ENCODE results near the gene NRN1L. TPM values are rescaled to one million over a fixed set of nuclear protein-coding genes. Genes with fewer than 3 reads are reported as not detected.

NRN1L gene
- total and polyA plus RNA-seq, 2 donors from 2014 or later: 1.1 to 1.2 TPM

- TF ChIP-seq CTCF (IDR thresholded peaks at IDR 0.05; ENCODE audit: borderline replicate concordance, extremely low read depth, insufficient read depth): no peak
- Histone ChIP-seq H3K9ac (ENCODE audit: low read length in 3 of 3) (no peak overlapping the region), H3K27ac (ENCODE audit: low read depth in 2 of 2, low read length in 2 of 2) (no peak overlapping the region), H3K27me3 (ENCODE audit: control insufficient read depth, insufficient read depth, low read length) (no peaks in the 10 kb centered on the region), H3K36me3 (ENCODE audit: control insufficient read depth in 2 of 3, insufficient read depth in 3 of 3, low read length in 3 of 3) (peaks cover 0 to 62% (median 51%) of the 10 kb centered on the region in 3 donors), H3K4me3 (ENCODE audit: low read length in 3 of 3) (no peak overlapping the region), H3K9me3 (ENCODE audit: control insufficient read depth in 2 of 3, insufficient read depth in 1 of 3, low read length in 3 of 3) (no peaks in the 10 kb centered on the region), H3K4me1 (ENCODE audit: control insufficient read depth in 2 of 3, insufficient read depth in 2 of 3, low read depth in 1 of 3, low read length in 3 of 3) (no peaks in the 10 kb centered on the region)
- intact Hi-C loops (cut with DNase I): no loop called here
- DNase-seq: no peak
- FAIRE-seq: no peak
Measured at GRCh38 chr16:67882374-67883145, 2.1 kb upstream of the NRN1L start.

- intact Hi-C loops (cut with DNase I): no loop called here
- no peak for TF ChIP-seq CTCF (IDR thresholded peaks at IDR 0.05; ENCODE audit: borderline replicate concordance, extremely low read depth, insufficient read depth)
- no peak for DNase-seq
- no peak for FAIRE-seq
- Histone ChIP-seq H3K9me3 (ENCODE audit: control insufficient read depth in 2 of 3, insufficient read depth in 1 of 3, low read length in 3 of 3) (no peaks in the 10 kb centered on the region), H3K27me3 (ENCODE audit: control insufficient read depth, insufficient read depth, low read length) (no peaks in the 10 kb centered on the region), H3K36me3 (ENCODE audit: control insufficient read depth in 2 of 3, insufficient read depth in 3 of 3, low read length in 3 of 3) (peaks cover 0 to 55% (median 43%) of the 10 kb centered on the region in 3 donors), H3K4me1 (ENCODE audit: control insufficient read depth in 2 of 3, insufficient read depth in 2 of 3, low read depth in 1 of 3, low read length in 3 of 3) (no peaks in the 10 kb centered on the region), H3K9ac (ENCODE audit: low read length in 3 of 3) (no peak overlapping the region), H3K27ac (ENCODE audit: low read depth in 2 of 2, low read length in 2 of 2) (no peak overlapping the region), H3K4me3 (ENCODE audit: low read length in 3 of 3) (no peak overlapping the region)
Measured at GRCh38 chr16:67883146-67883871, 1.4 kb upstream of the NRN1L start.

GRCh38 chr16:67883872-67884261, 818 bp upstream of the NRN1L start:
- H3K36me3 ChIP-seq (ENCODE audit: control insufficient read depth in 2 of 3, insufficient read depth in 3 of 3, low read length in 3 of 3): peaks cover 0 to 49% (median 38%) of the 10 kb centered on the region in 3 donors

More at GRCh38 chr16:67883872-67884261, 818 bp upstream of the NRN1L start:
- no peak overlapping the region for H3K9ac ChIP-seq (ENCODE audit: low read length in 3 of 3)
- H3K27ac ChIP-seq (ENCODE audit: low read depth in 2 of 2, low read length in 2 of 2): no peak overlapping the region
- no peak for FAIRE-seq
- intact Hi-C loops (cut with DNase I): no loop called here
- no peaks in the 10 kb centered on the region for H3K9me3 ChIP-seq (ENCODE audit: control insufficient read depth in 2 of 3, insufficient read depth in 1 of 3, low read length in 3 of 3)
- DNase-seq: peak in 4 of 5 donors; percentile 32 to 76 (median 54)
- H3K27me3 ChIP-seq (ENCODE audit: control insufficient read depth, insufficient read depth, low read length): no peaks in the 10 kb centered on the region
- peak; percentile 71 for TF ChIP-seq CTCF (IDR thresholded peaks at IDR 0.05; ENCODE audit: borderline replicate concordance, extremely low read depth, insufficient read depth)
- no peaks in the 10 kb centered on the region for H3K4me1 ChIP-seq (ENCODE audit: control insufficient read depth in 2 of 3, insufficient read depth in 2 of 3, low read depth in 1 of 3, low read length in 3 of 3)
- no peak overlapping the region for H3K4me3 ChIP-seq (ENCODE audit: low read length in 3 of 3)

Measured in kidney (tissue), 14 donors.